Left ventricle myocardium inferior (tissue), 1 donor: Measurements from ENCODE around the gene NCKAP5. TPM values are rescaled to one million over a fixed set of nuclear protein-coding genes. Genes with fewer than 3 reads are reported as not detected.

Experiments used
- DNase-seq: peaks from one replicate; pipeline ENCODE4 v3.0.0-alpha.2; 2020
- H3K27ac ChIP-seq: fragments of 200-600 bp; replicated peaks from 2 replicates; pipeline ENCODE4 v1.8.0; 2021
- H3K27me3 ChIP-seq: fragments of 200-600 bp; 2 replicates; pipeline ENCODE4 v1.8.0; 2021; ENCODE audit warnings: low read depth
- H3K36me3 ChIP-seq: fragments of 200-600 bp; 2 replicates; pipeline ENCODE4 v1.8.0; 2021
- H3K4me1 ChIP-seq: fragments of 200-600 bp; 2 replicates; pipeline ENCODE4 v1.8.0; 2021
- H3K4me3 ChIP-seq: fragments of 200-600 bp; 2 replicates; pipeline ENCODE4 v1.8.0; 2021; ENCODE audit warnings: mild to moderate bottlenecking, moderate library complexity
- H3K9me3 ChIP-seq: fragments of 200-600 bp; replicated peaks from 2 replicates; pipeline ENCODE4 v1.8.0; 2021
- CTCF ChIP-seq: fragments of 200-600 bp; IDR thresholded peaks from 2 replicates; pipeline ENCODE4 v1.8.0; 2021; ENCODE audit warnings: antibody characterized with exemption, mild to moderate bottlenecking, borderline replicate concordance
- intact Hi-C: fragments of 100-400 bp; cut with micrococcal nuclease; formaldehyde crosslinking; loops from one replicate; pipeline ENCODE4 v1.11.0; 2022
- total RNA-seq: library from RNA; stranded (reverse); fragmentation: NEBNext Ultra II Directional; extraction: Animal tissue kit (Norgen Biotek cat#: 25700); gene quantifications from one replicate; pipeline ENCODE4 v1.2.1, GENCODE V29; 2021
- donor health status: DM: no; HTN: yes; CAD: no; lungs with severe emphysema.

NCKAP5 gene
- total RNA-seq, 1 donor from 2014 or later: 6.0 TPM

- no peak overlapping the region for H3K4me3 ChIP-seq
- no peak for TF ChIP-seq CTCF
- H3K36me3 ChIP-seq: no peaks in the 10 kb centered on the region
- no peak for DNase-seq
- peaks cover 4% of the 10 kb centered on the region for H3K9me3 ChIP-seq
- H3K27me3 ChIP-seq: no peaks in the 10 kb centered on the region
- no peaks in the 10 kb centered on the region for H3K4me1 ChIP-seq
- intact Hi-C loops: no loop called here
- no peak overlapping the region for H3K27ac ChIP-seq
Measured at GRCh38 chr2:133273031-133273430, 295.2 kb downstream of the NCKAP5 start.

- intact Hi-C loops: no loop called here
- Histone ChIP-seq H3K4me1 (peaks cover 14% of the 10 kb centered on the region), H3K27ac (no peak overlapping the region), H3K4me3 (no peak overlapping the region), H3K36me3 (no peaks in the 10 kb centered on the region), H3K27me3 (peaks cover 6% of the 10 kb centered on the region), H3K9me3 (no peaks in the 10 kb centered on the region)
- no peak for DNase-seq
- TF ChIP-seq CTCF: no peak
Measured at GRCh38 chr2:133271105-133271504, 297.2 kb downstream of the NCKAP5 start.

GRCh38 chr2:133270550-133270949, 297.7 kb downstream of the NCKAP5 start:
- DNase-seq: no peak
- H3K4me1 ChIP-seq: peaks cover 20% of the 10 kb centered on the region
- H3K27me3 ChIP-seq: peaks cover 12% of the 10 kb centered on the region
- no peak for TF ChIP-seq CTCF
- no peak overlapping the region for H3K4me3 ChIP-seq
- intact Hi-C loops: no loop called here
- no peaks in the 10 kb centered on the region for H3K9me3 ChIP-seq
- H3K27ac ChIP-seq: no peak overlapping the region
- H3K36me3 ChIP-seq: no peaks in the 10 kb centered on the region

- H3K36me3 ChIP-seq: no peaks in the 10 kb centered on the region
- H3K27ac ChIP-seq: no peak overlapping the region
- DNase-seq: no peak
Measured at GRCh38 chr2:133266926-133267590, 301.2 kb downstream of the NCKAP5 start.

GRCh38 chr2:133266041-133266925, 302.0 kb downstream of the NCKAP5 start:
- DNase-seq: peak; percentile 16

More at GRCh38 chr2:133266926-133267590, 301.2 kb downstream of the NCKAP5 start:
- Histone ChIP-seq H3K27me3 (peaks cover 14% of the 10 kb centered on the region), H3K4me3 (peak overlapping the region; percentile 68), H3K9me3 (no peaks in the 10 kb centered on the region), H3K4me1 (peaks cover 27% of the 10 kb centered on the region)
- TF ChIP-seq CTCF: no peak
- intact Hi-C loops: no loop called here

More at GRCh38 chr2:133266041-133266925, 302.0 kb downstream of the NCKAP5 start:
- Histone ChIP-seq H3K4me3 (peak overlapping the region; percentile 68), H3K36me3 (no peaks in the 10 kb centered on the region), H3K4me1 (peaks cover 27% of the 10 kb centered on the region), H3K27me3 (peaks cover 14% of the 10 kb centered on the region), H3K9me3 (no peaks in the 10 kb centered on the region), H3K27ac (peak overlapping the region; percentile 52)
- intact Hi-C loops: no loop called here
- TF ChIP-seq CTCF: peak; percentile 24
